HG03060 (cell line): ENCODE data around the gene HOATZ.

ENCODE experiments used
- ATAC-seq: cut with Tn5 transposase; IDR thresholded peaks from one replicate; pipeline ENCODE4 v1.9.1; 2021; ENCODE audit warnings: low read depth, moderate number of reproducible peaks; ENCODE audit not compliant: unreplicated experiment

Gene HOATZ

GRCh38 chr11:111521135-111521534 lies 6.6 kb downstream of the HOATZ start:
- ATAC-seq = no peak

DNA sequence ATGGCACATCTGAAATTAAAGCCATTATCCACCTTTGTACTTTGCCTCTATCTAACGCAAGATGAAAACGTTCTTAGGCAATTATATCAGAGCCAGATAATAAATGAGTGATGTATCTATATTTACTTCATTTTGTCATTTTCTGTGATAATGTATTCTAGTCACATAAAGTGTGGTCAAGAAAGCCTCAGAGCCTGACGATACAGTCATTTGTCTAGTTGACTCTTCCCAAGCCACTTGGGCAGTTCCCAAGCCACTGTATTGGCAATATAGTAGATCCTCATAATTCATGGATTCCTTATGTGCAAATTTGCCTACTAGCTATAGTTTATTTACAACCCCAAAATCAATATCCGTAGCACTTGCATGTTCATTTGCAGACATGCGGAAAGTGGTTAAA lies 7.8 kb downstream of the HOATZ start:
- no peak for ATAC-seq

DNA sequence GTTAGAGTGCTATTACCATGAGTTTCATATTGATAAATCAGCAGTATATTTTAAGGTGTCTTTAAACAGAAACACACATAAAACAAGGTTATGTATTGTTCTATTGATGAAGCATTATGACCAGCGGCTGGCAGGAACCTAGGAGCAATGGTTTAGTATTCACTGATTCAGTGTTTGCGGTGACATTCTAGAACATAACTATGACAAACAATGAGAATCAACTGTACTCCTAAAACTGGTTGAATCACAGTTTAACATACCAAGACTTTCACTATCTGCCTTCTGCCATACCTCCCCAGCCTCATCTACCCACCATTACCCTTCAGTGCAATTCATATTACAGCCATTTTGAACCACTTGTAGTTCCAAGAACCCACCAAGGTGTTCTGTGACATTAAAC lies 8.8 kb downstream of the HOATZ start:
- no peak for ATAC-seq

DNA sequence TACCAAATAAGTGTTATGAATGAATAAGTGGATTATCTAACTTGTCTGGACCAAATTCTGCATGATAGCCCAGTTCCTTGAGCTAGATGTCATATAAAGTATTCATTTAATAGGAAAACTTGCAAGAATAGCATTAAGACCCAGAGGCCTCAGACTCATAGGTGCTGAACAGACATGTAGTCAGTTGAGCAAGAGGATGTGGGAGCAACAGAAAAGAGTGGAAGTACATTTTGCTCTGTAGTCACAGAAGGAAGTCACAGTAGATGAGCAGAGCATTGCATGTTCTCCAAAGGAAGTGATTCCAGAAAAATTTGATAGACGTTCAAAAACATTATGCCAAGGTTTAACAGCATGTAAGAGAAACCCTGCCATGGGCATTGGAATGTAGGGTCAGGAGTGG lies 9.5 kb downstream of the HOATZ start:
- ATAC-seq = no peak

DNA sequence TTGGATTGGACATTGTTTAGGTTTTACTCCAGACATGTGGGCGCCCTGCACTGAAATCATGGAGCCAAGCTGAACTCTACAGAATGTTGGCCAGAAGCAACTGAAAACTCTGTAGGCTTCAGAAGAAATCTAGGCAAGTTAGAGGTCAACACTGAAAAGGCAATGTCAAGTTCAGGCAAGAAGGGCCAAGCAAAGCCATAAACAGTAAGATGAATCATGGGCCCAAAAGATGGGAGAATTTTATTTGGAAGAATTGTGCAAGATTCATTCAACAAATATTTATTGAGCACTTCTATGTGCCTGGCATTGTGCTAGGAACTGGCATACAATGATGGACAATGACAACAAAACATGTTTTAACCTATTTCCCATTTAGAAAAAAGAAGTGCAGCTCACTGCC lies 10.9 kb downstream of the HOATZ start:
- no peak for ATAC-seq

DNA sequence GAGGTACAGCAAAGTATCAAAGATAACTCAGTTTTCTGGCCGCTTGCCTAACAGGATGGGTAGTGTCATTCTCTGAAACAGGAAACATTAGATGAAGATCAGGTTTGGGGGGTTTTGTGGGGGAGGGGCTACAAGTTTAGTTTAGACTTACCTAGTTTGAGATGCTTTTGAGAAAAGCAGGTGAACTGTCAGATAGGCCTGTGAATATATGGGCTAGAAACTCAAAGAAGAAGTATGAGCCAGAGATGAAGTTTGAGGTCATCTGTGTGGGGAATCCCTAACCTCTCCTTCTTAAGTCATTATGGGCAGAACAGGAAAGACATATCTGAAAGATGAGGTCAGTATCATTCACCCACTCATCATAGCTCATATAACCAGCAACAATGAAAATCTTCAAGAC lies 11.9 kb downstream of the HOATZ start:
- no peak for ATAC-seq

DNA sequence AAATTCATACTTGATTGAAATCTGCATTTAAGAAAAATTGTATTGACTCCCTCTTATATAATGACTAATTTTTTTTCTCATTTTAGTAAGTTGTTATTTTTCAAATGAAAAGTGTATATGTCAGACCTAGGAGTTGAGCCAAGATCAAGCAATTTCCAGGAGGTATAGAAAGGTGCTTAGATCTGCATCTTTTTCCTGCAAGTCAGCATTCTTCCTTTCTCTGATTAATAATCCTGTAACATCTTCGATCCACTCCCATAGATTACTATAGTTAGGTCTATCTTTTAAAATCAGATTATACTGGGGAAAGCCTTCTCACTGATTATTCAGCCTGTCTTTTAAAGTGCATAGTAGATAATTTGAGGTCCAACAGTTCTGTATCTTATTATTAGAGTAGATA lies 12.7 kb downstream of the HOATZ start:
- no peak for ATAC-seq

DNA sequence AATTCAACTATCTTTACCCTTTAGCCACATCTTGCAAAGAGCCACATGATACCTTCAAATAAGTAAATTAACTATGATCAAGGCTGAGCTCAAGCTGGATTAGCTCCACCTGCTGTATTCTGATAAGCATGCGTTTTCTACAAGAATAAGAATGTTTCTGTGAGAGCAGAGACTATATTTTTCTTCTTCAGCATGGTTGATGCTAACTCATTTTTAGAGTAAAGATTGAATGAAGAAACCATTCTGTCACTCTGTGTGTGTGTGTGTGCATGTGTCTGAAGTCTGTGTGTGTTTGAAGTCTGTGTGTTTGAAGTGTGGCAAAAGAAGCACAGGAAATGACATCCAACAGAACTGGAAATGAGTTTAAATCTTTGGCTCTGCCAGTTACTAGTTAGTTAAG lies 14.0 kb downstream of the HOATZ start:
- no peak for ATAC-seq

GRCh38 chr11:111530091-111530490 lies 15.5 kb downstream of the HOATZ start:
- ATAC-seq = no peak

DNA sequence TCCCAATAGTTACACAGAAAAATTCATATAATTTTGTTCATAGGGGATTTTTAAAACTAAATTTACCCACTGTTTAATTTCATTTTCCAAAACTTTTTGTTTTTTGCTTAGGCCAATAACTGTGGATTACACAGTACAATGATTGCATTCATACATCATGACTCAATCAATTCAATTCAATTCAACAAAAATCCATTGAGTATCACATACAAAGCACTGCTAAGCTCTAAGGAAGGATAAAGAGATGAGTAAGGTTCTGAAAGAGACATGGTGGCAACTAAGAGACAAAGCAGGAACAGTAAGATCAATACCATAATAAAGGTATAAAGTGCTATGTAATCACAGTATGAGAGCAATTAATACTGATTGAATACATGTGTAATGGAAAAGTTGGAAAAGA lies 16.6 kb downstream of the HOATZ start:
- ATAC-seq = no peak

GRCh38 chr11:111531687-111532364 lies 17.2 kb downstream of the HOATZ start:
- peak; percentile 89 for ATAC-seq

GRCh38 chr11:111532365-111532709 lies 17.8 kb downstream of the HOATZ start:
- ATAC-seq = no peak

DNA sequence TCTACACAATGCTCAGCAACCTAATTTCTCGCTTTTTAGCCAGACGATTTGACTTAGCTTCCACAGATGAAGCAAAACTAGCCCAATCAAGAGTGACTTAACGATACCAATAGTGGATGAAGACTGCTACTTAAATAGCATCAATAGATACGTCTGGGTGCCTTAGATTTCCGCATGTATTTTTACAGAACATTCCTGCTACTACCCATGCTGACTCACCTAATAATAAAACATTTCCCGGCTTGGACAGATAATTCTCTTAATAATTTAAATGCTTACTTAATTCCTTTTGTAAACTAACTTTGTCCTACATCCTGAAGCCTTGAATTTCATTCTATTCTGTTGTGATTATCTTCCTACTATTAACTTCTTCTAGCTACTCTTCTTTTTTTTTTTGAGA lies 20.7 kb downstream of the HOATZ start:
- ATAC-seq = no peak

DNA sequence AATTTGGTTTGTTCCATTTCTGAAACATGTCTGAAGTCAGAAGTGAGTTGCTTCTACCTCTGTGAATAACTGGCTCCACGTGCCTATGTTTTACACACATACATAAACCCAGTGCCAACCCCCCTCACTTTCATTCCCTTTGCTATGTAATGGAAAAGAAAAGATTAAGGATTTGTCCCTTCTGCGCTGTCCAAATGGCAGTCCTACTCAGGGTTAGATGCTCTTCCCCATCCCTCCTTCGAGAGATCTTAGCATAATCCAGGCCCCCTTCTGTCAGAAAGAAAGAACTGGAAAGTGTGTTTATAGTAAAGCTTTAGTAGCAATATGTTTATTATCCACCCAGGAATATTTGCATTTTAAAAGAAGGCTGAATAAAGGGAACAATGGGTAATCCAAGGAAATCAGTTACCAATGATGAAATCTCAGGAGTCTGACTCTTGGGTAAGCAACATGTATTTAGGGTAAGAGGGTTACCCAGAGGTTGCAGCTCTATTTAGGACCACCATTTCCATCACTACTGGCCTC lies 22.8 kb downstream of the HOATZ start:
- no peak for ATAC-seq

DNA sequence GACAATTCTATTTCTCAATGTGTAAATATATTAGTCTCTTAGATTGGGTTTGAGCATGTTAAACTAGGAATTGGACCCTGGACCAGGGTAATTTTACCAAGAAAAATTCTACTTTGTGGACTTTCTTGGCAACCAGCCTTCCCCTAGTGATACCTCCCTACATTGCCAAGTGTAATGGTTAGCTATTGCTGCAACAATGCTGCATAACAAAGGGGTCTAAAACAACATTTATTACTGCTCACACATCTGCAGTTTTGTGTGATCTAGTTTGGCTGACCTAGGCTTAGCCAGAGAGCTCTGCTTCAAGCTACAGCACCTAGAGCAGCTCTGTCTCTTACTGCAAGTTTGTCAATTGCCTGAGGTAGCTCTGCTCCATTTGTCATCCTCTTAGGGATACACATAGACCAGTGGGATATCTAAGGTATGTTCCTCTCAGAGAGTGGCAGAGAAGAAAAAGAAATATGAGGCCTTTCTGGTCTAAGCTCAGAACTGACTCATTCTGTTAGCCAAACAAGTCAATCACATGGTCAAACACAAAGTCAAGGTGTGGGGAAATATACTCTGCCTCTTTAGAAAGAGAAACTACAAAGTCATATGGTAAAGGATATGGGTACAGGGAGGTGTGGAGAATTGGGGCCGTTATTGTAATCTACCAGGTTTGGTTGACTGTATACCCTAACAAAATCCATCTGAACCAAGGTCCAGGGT lies 24.0 kb downstream of the HOATZ start:
- no peak for ATAC-seq

DNA sequence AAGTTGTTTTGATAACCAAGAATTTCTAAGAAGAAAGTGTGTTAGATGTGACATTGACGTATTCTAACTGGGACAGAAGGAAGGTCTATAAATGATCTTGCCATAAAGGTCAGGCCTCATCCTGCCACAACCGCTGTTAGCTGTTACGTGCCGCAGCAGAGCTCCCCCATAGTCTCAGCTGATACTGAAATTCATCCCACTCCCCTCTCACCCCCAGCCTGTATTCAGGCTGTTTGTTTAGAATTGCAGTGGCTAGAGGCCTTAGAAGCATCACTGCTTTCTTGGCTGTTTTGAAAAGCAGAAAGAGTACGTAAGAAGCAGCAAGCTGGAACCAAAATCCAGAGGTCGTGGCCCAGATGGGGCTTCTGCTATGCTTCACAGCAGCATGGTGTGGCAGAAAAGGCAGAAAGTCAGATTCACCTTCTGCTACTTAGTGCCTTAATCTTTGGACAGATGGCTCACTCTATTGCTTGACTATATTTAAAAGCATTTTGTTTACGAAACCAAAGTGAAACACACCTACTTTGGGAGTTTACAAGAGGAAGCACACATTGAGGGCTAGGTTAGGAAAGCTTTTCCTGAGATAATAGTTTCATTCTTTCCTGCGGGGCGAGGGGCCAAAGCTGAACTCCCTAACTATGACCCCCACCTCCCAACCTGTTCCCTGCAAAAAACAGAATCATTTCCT lies 25.0 kb downstream of the HOATZ start:
- no peak for ATAC-seq

DNA sequence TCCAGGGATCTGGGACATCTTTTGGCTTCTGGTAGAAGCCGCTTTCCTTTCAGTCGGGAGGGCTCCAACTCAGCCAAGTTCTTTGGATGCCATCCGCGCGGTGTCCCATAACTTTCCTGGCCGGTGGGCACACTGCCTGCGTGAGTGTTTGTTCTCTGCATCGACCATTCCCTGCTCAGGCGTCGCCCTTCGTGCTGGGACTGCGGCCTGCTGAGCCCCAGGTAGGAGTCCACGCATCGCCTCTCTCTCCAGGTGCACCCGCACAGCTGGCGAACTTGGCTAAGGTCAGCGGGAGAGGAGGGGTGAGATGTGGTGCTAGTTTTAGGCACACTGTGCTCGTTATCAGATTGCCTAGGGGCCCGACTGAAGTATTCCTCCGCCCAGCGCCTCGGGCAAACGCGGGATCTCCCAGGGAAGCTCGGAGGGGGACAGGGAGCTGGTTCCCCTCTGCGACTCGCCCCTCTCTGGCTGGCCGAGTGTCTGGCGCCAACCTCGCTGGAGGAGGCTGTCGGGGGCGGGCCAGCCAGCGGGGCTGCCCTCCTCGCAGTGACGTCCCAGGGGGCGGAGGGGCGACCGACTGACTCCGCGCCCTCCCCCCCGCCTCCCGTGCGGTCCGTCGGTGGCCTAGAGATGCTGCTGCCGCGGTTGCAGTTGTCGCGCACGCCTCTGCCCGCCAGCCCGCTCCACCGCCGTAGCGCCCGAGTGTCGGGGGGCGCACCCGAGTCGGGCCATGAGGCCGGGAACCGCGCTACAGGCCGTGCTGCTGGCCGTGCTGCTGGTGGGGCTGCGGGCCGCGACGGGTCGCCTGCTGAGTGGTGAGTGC lies 25.7 kb downstream of the HOATZ start, which contains the start of gene LAYN:
Gene LAYN (plus strand): TSS at position 607 of the 823 bp plus-strand sequence. CDS start 124 bp downstream, at position 731.
- ATAC-seq = no peak

DNA sequence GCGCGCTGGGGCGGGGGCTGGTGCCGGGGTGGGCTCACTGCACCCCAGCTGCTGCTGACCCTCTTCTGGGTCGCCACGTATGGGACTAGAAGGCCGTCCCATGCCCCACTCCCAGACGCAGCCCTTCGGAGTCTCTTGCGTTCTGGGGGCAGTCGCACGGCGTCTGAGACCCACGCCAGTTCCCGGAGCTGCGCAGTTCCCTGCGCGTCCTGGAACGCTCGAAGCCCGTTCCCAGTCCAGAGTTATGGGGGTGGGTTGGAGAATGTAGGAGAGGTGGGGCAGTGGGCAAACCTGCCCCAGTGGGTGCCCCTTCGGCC lies 26.3 kb downstream of the HOATZ start:
- no peak for ATAC-seq

- ATAC-seq = no peak
Observed at GRCh38 chr11:111541254-111542061, 26.9 kb downstream of the HOATZ start.
